ENCODE data around the gene LMF2. TPM values are rescaled to one million over a fixed set of nuclear protein-coding genes. Genes with fewer than 3 reads are reported as not detected.

LMF2 gene
- total RNA-seq, 4 donors from 2014 or later: 35.4 to 65.0 (median 46.2) TPM

DNA sequence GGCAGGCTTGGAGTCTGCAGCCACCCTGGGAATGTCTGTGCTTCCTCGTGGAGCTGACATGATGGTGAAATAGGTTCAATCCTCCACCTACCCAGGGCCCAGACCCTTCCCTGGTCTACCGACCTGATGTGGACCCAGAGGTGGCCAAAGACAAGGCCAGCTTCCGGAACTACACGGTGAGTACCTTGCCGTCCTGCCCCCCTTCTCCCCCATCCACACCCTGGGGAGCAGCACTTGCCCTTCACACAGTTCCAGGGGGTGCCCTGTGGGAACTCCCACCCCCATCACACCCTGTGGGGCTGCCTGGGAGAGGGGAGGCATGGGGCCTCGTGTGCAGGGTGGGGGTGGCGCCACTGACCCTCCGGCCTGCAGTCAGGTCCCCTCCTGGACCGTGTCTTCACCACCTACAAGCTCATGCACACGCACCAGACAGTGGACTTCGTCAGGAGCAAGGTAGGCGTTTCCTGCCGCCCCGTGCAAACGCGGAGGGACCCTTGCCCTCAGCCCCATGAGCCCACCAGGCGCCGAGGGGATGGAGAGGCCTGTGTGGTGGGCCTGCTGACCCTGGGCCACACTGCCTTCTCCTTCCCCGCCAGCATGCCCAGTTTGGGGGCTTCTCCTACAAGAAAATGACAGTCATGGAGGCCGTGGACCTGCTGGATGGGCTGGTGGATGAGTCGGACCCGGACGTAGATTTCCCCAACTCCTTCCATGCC lies 20.1 kb downstream of the LMF2 start:
- Histone ChIP-seq H3K4me3 (no peak overlapping the region), H3K27me3 (peaks cover 0 to 75% (median 1%) of the 10 kb centered on the region in 4 donors), H3K4me1 (peaks cover 0 to 10% (median 0%) of the 10 kb centered on the region in 3 donors), H3K36me3 (no peaks in the 10 kb centered on the region), H3K27ac (no peak overlapping the region), H3K9me3 (no peaks in the 10 kb centered on the region)
- no peak for DNase-seq
- TF ChIP-seq, protein P1, sequence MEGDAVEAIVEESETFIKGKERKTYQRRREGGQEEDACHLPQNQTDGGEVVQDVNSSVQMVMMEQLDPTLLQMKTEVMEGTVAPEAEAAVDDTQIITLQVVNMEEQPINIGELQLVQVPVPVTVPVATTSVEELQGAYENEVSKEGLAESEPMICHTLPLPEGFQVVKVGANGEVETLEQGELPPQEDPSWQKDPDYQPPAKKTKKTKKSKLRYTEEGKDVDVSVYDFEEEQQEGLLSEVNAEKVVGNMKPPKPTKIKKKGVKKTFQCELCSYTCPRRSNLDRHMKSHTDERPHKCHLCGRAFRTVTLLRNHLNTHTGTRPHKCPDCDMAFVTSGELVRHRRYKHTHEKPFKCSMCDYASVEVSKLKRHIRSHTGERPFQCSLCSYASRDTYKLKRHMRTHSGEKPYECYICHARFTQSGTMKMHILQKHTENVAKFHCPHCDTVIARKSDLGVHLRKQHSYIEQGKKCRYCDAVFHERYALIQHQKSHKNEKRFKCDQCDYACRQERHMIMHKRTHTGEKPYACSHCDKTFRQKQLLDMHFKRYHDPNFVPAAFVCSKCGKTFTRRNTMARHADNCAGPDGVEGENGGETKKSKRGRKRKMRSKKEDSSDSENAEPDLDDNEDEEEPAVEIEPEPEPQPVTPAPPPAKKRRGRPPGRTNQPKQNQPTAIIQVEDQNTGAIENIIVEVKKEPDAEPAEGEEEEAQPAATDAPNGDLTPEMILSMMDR (IDR thresholded peaks at IDR 0.05): no peak
- no peak for TF ChIP-seq POLR2A (IDR thresholded peaks at IDR 0.05)
- WGBS, 2 donors: 45 to 90% methylated on average over 2 to 5 of the region's 23 CpGs
- intact Hi-C loops (cut with DNase I): loop anchor here (5.0 kb wide), 1 partner anchor 115 kb away; no protein-coding TSS in a partner anchor

DNA sequence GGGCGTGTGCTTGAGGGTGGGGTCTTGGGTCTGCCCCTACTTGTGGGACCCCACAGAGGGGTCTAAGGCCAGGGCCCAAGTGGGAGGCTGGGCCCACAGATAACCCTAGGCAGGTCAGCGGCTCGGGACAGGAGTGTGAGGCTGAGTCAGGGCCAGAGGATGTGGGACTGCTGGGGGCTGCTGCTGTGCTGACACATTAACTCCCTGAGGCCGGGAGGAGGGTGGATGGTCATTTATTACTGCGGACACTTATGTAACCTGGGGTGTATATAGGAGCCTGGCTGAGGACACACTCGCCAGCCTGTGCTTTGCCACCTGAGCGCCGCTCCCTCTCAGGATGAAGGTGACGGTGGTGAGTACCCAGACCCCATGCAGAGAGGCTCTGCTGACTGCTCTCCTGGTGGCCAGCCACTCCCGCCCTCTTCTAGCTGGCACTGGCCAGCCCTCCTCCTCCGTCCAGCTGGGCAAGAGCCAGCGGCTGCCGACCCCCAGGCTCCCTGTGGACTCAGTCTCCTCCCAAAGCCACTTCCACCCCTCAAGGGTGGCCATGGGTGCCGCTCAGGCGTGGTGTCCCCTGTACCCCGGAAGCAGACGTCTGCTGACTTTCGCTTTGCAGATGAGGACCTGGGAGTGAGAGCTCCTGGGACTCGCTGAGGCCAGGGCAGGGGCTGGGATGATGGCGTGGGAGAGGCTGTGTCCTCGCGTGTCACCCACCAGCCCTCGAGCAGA lies 20.8 kb downstream of the LMF2 start, which contains the start of gene MIOX:
TSS of gene MIOX (plus strand) at position 299 of the 729 bp plus-strand sequence. CDS start at position 338, 39 bp downstream.
- WGBS, 2 donors: 52 to 83% methylated on average over 7 to 9 of the region's 23 CpGs
- no peak for DNase-seq
- peaks cover 0 to 82% (median 3%) of the 10 kb centered on the region in 4 donors for H3K27me3 ChIP-seq

GRCh38 chr22:50485221-50486131 lies 22.0 kb downstream of the LMF2 start:
- H3K4me1 ChIP-seq: peaks cover 5 to 21% (median 7%) of the 10 kb centered on the region in 3 donors
- no peak overlapping the region for H3K4me3 ChIP-seq
- no peaks in the 10 kb centered on the region for H3K36me3 ChIP-seq
- 50 to 55% methylated on average over 10 to 25 of the region's 29 CpGs for WGBS, 2 donors
- intact Hi-C loops (cut with DNase I): loop anchor here (5.0 kb wide), 1 partner anchor 113 kb away; no protein-coding TSS in a partner anchor
- no peak for TF ChIP-seq POLR2A (IDR thresholded peaks at IDR 0.05)
- TF ChIP-seq, protein P1 (IDR thresholded peaks at IDR 0.05): no peak
- no peak for DNase-seq
- H3K27ac ChIP-seq: no peak overlapping the region
- peaks cover 0 to 95% (median 6%) of the 10 kb centered on the region in 4 donors for H3K27me3 ChIP-seq
- H3K9me3 ChIP-seq: no peaks in the 10 kb centered on the region

More for the DNA sequence above, 20.8 kb downstream of the LMF2 start, which contains the start of gene MIOX:
- TF ChIP-seq, protein P1 (IDR thresholded peaks at IDR 0.05): no peak
- Histone ChIP-seq H3K4me1 (peaks cover 5 to 17% (median 7%) of the 10 kb centered on the region in 3 donors), H3K4me3 (no peak within 1 kb of the TSS), H3K27ac (no peak within 1 kb of the TSS), H3K36me3 (no peaks in the 10 kb centered on the region), H3K9me3 (no peaks in the 10 kb centered on the region)
- intact Hi-C loops (cut with DNase I): loop anchor here (5.0 kb wide), 1 partner anchor 114 kb away; no protein-coding TSS in a partner anchor

DNA sequence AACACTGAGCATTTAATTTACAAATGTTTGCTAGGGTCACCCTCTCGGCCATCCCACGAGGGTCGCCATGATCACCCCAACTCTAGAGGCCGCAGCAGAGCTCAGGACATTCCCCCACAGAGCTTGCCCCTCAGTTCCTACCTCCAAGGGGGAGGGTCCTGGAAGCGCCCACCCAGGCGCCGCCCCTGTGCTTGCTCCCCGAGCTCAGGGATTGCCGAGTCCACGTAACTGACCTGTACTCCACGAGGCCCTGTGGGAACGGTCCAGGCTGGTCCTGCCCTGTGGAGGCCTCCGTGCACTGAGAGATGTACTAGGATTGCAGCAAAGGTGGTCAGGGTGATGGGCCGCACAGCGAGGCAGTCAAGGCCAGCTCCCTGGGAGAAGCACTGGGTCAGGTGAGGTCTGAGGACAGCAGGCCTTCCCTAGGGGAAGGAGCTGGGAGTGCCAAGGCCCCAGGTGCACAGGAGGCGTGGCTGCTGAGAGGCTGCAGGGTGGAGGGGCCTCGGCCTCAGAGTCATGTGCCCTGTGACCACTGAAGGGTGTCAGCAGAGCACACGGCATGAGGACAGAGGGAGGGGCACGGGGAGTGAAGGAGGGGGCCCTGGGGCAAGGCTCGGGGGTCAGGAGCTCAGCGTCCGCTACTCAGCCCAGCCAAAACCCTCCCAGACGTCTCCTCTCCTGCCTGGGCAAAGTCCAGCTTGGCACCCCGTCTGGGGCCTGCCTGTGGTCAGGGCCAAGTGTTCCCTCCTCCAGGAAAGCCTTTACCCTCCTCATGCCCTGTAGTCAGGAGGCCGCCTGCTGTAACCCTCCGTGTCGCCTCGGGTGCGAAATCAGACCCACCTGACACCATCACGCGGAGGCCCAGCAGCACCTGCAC lies 23.3 kb downstream of the LMF2 start:
- 66 to 100% methylated on average over 4 to 12 of the region's 31 CpGs for WGBS, 2 donors
- Histone ChIP-seq H3K4me3 (no peak overlapping the region), H3K4me1 (peaks cover 5 to 19% (median 7%) of the 10 kb centered on the region in 3 donors), H3K36me3 (no peaks in the 10 kb centered on the region), H3K9me3 (no peaks in the 10 kb centered on the region), H3K27ac (no peak overlapping the region), H3K27me3 (peaks cover 0 to 97% (median 6%) of the 10 kb centered on the region in 4 donors)
- intact Hi-C loops (cut with DNase I): no loop called here
- TF ChIP-seq POLR2A (IDR thresholded peaks at IDR 0.05): no peak
- TF ChIP-seq, protein P1 (IDR thresholded peaks at IDR 0.05): no peak
- no peak for DNase-seq

Measured in esophagus squamous epithelium (tissue), 5 donors.